Activated T-cell treated with anti-CD3 and anti-CD28 coated beads, Interleukin-2, amount 50 U/mL, for 4 hours (primary cell): ENCODE results near the gene ZFAND3. TPM values are rescaled to one million over a fixed set of nuclear protein-coding genes. Genes with fewer than 3 reads are reported as not detected.

Source experiments
- ATAC-seq, 2 donors: fragments of 200-7000 bp; cut with Tn5 transposase; one replicate each; pipeline ENCODE4 v1.10.0; 2021
- DNase-seq: peaks from one replicate; pipeline ENCODE4 v3.0.0-alpha.2; 2020
- H3K27me3 Mint-ChIP-seq: one replicate; pipeline ENCODE4 v1.8.0; 2021; ENCODE audit warnings: low read depth, mixed read lengths
- H3K36me3 Mint-ChIP-seq: one replicate; pipeline ENCODE4 v1.8.0; 2022; ENCODE audit warnings: mixed read lengths; ENCODE audit not compliant: insufficient read depth
- H3K4me1 Mint-ChIP-seq: one replicate; pipeline ENCODE4 v1.8.0; 2021; ENCODE audit warnings: low read depth, mixed read lengths
- H3K4me3 Mint-ChIP-seq: one replicate; pipeline ENCODE4 v1.8.0; 2021; ENCODE audit warnings: mild to moderate bottlenecking, moderate library complexity, mixed read lengths
- H3K9me3 Mint-ChIP-seq: one replicate; pipeline ENCODE4 v1.8.0; 2021; ENCODE audit warnings: mixed read lengths
- total RNA-seq, 3 donors: library from RNA; stranded (reverse); gene quantifications; one replicate each; pipeline ENCODE4 v1.2.1, GENCODE V29; 2021

ZFAND3 gene
- total RNA-seq, 3 donors from 2014 or later = 21.5 to 31.4 (median 30.8) TPM

GRCh38 chr6:38068854-38069590 is 249.5 kb downstream of the ZFAND3 start:
- Mint-ChIP-seq H3K4me1 (peaks cover 23% of the 10 kb centered on the region), H3K36me3 (peaks cover 21% of the 10 kb centered on the region), H3K9me3 (no peaks in the 10 kb centered on the region), H3K4me3 (no peak overlapping the region), H3K27me3 (no peaks in the 10 kb centered on the region)
- DNase-seq (no peak), ATAC-seq (no peak)

- DNase-seq = no peak
- no peaks in the 10 kb centered on the region for H3K27me3 Mint-ChIP-seq
- H3K4me3 Mint-ChIP-seq = no peak overlapping the region
- no peak for ATAC-seq
- H3K4me1 Mint-ChIP-seq = no peaks in the 10 kb centered on the region
- H3K9me3 Mint-ChIP-seq = no peaks in the 10 kb centered on the region
- H3K36me3 Mint-ChIP-seq = peaks cover 30% of the 10 kb centered on the region
Observed at GRCh38 chr6:38077488-38078030, 258.0 kb downstream of the ZFAND3 start.

- no peak overlapping the region for H3K4me3 Mint-ChIP-seq
- no peaks in the 10 kb centered on the region for H3K4me1 Mint-ChIP-seq
- H3K9me3 Mint-ChIP-seq = no peaks in the 10 kb centered on the region
- DNase-seq = no peak
- no peaks in the 10 kb centered on the region for H3K27me3 Mint-ChIP-seq
- no peak for ATAC-seq
- H3K36me3 Mint-ChIP-seq = peaks cover 39% of the 10 kb centered on the region
Observed at GRCh38 chr6:38078671-38079070, 259.1 kb downstream of the ZFAND3 start.

- ATAC-seq = no peak
- no peaks in the 10 kb centered on the region for H3K27me3 Mint-ChIP-seq
- H3K4me1 Mint-ChIP-seq = no peaks in the 10 kb centered on the region
- no peak for DNase-seq
- no peak overlapping the region for H3K4me3 Mint-ChIP-seq
- peaks cover 43% of the 10 kb centered on the region for H3K36me3 Mint-ChIP-seq
- H3K9me3 Mint-ChIP-seq = no peaks in the 10 kb centered on the region
Observed at GRCh38 chr6:38079107-38079506, 259.6 kb downstream of the ZFAND3 start.

GRCh38 chr6:38079537-38079936 is 260.0 kb downstream of the ZFAND3 start:
- H3K4me1 Mint-ChIP-seq = no peaks in the 10 kb centered on the region
- peaks cover 47% of the 10 kb centered on the region for H3K36me3 Mint-ChIP-seq
- H3K4me3 Mint-ChIP-seq = no peak overlapping the region
- DNase-seq (no peak), ATAC-seq (no peak)
- H3K9me3 Mint-ChIP-seq = no peaks in the 10 kb centered on the region
- H3K27me3 Mint-ChIP-seq = no peaks in the 10 kb centered on the region

GRCh38 chr6:38080360-38080759 is 260.8 kb downstream of the ZFAND3 start:
- H3K9me3 Mint-ChIP-seq = no peaks in the 10 kb centered on the region
- H3K4me3 Mint-ChIP-seq = no peak overlapping the region
- peaks cover 47% of the 10 kb centered on the region for H3K36me3 Mint-ChIP-seq
- H3K4me1 Mint-ChIP-seq = no peaks in the 10 kb centered on the region
- ATAC-seq (no peak), DNase-seq (no peak)
- no peaks in the 10 kb centered on the region for H3K27me3 Mint-ChIP-seq

- peaks cover 50% of the 10 kb centered on the region for H3K36me3 Mint-ChIP-seq
- ATAC-seq = no peak
- no peak for DNase-seq
- H3K9me3 Mint-ChIP-seq = no peaks in the 10 kb centered on the region
- H3K4me1 Mint-ChIP-seq = no peaks in the 10 kb centered on the region
- no peaks in the 10 kb centered on the region for H3K27me3 Mint-ChIP-seq
- H3K4me3 Mint-ChIP-seq = no peak overlapping the region
Observed at GRCh38 chr6:38080889-38081288, 261.4 kb downstream of the ZFAND3 start.

- no peaks in the 10 kb centered on the region for H3K9me3 Mint-ChIP-seq
- DNase-seq (no peak), ATAC-seq (no peak)
- H3K36me3 Mint-ChIP-seq = peaks cover 62% of the 10 kb centered on the region
- no peak overlapping the region for H3K4me3 Mint-ChIP-seq
- no peaks in the 10 kb centered on the region for H3K4me1 Mint-ChIP-seq
- H3K27me3 Mint-ChIP-seq = no peaks in the 10 kb centered on the region
Observed at GRCh38 chr6:38085031-38085430, 265.5 kb downstream of the ZFAND3 start.

- no peaks in the 10 kb centered on the region for H3K27me3 Mint-ChIP-seq
- H3K4me3 Mint-ChIP-seq = no peak overlapping the region
- no peak for DNase-seq
- no peak for ATAC-seq
- H3K36me3 Mint-ChIP-seq = peaks cover 57% of the 10 kb centered on the region
- H3K4me1 Mint-ChIP-seq = peaks cover 3% of the 10 kb centered on the region
- H3K9me3 Mint-ChIP-seq = no peaks in the 10 kb centered on the region
Observed at GRCh38 chr6:38086346-38086745, 266.8 kb downstream of the ZFAND3 start.

GRCh38 chr6:38088010-38088409 is 268.5 kb downstream of the ZFAND3 start:
- Mint-ChIP-seq H3K4me1 (peaks cover 3% of the 10 kb centered on the region), H3K27me3 (no peaks in the 10 kb centered on the region), H3K36me3 (peaks cover 50% of the 10 kb centered on the region), H3K9me3 (no peaks in the 10 kb centered on the region), H3K4me3 (no peak overlapping the region)
- DNase-seq = no peak
- ATAC-seq = no peak

- H3K4me3 Mint-ChIP-seq = no peak overlapping the region
- peaks cover 3% of the 10 kb centered on the region for H3K4me1 Mint-ChIP-seq
- DNase-seq = no peak
- H3K36me3 Mint-ChIP-seq = peaks cover 42% of the 10 kb centered on the region
- no peaks in the 10 kb centered on the region for H3K9me3 Mint-ChIP-seq
- ATAC-seq = no peak
- H3K27me3 Mint-ChIP-seq = no peaks in the 10 kb centered on the region
Observed at GRCh38 chr6:38088829-38089228, 269.3 kb downstream of the ZFAND3 start.

- no peak overlapping the region for H3K4me3 Mint-ChIP-seq
- no peak for ATAC-seq
- H3K27me3 Mint-ChIP-seq = no peaks in the 10 kb centered on the region
- H3K9me3 Mint-ChIP-seq = no peaks in the 10 kb centered on the region
- H3K4me1 Mint-ChIP-seq = peaks cover 6% of the 10 kb centered on the region
- no peak for DNase-seq
- H3K36me3 Mint-ChIP-seq = peaks cover 19% of the 10 kb centered on the region
Observed at GRCh38 chr6:38091613-38092012, 272.1 kb downstream of the ZFAND3 start.

GRCh38 chr6:38092465-38092864 is 272.9 kb downstream of the ZFAND3 start:
- DNase-seq (no peak), ATAC-seq (no peak)
- peaks cover 12% of the 10 kb centered on the region for H3K36me3 Mint-ChIP-seq
- peaks cover 10% of the 10 kb centered on the region for H3K4me1 Mint-ChIP-seq
- no peaks in the 10 kb centered on the region for H3K27me3 Mint-ChIP-seq
- H3K9me3 Mint-ChIP-seq = no peaks in the 10 kb centered on the region
- no peak overlapping the region for H3K4me3 Mint-ChIP-seq

- Mint-ChIP-seq H3K36me3 (peaks cover 11% of the 10 kb centered on the region), H3K9me3 (no peaks in the 10 kb centered on the region), H3K4me1 (peaks cover 14% of the 10 kb centered on the region), H3K27me3 (no peaks in the 10 kb centered on the region), H3K4me3 (no peak overlapping the region)
- DNase-seq (no peak), ATAC-seq (no peak)
Observed at GRCh38 chr6:38092964-38093363, 273.4 kb downstream of the ZFAND3 start.

GRCh38 chr6:38095054-38095453 is 275.5 kb downstream of the ZFAND3 start:
- no peak overlapping the region for H3K4me3 Mint-ChIP-seq
- no peaks in the 10 kb centered on the region for H3K9me3 Mint-ChIP-seq
- peaks cover 5% of the 10 kb centered on the region for H3K36me3 Mint-ChIP-seq
- H3K4me1 Mint-ChIP-seq = peaks cover 16% of the 10 kb centered on the region
- no peaks in the 10 kb centered on the region for H3K27me3 Mint-ChIP-seq
- ATAC-seq (no peak), DNase-seq (no peak)
